ENCODE measurements around the gene CMAS. TPM values are rescaled to one million over a fixed set of nuclear protein-coding genes. Genes with fewer than 3 reads are reported as not detected.
"Not testable (repeated sequence)": the region's sequence is repeated elsewhere in the genome, so short reads cannot be mapped to it uniquely, and the experiment has no call there.

The CMAS gene
- total RNA-seq, 1 experiment from 2014 or later: 35.6 TPM

- H3K4me1 Mint-ChIP-seq (ENCODE audit: low read depth, unreplicated experiment): no peaks in the 10 kb centered on the region
- intact Hi-C loops (cut with micrococcal nuclease; ENCODE audit: unreplicated experiment): loop anchor here (1.0 kb wide), 1 partner anchor 360 kb away; no protein-coding TSS in a partner anchor
- H3K27ac Mint-ChIP-seq (ENCODE audit: unreplicated experiment): no peak overlapping the region
- BruUV-seq (replicated peaks): no TSS peak
- peak; percentile 17 for DNase-seq
- H3K4me3 Mint-ChIP-seq (ENCODE audit: low read depth, unreplicated experiment): no peak overlapping the region
- no peaks in the 10 kb centered on the region for H3K9me3 Mint-ChIP-seq (ENCODE audit: low read depth, unreplicated experiment)
- CTCF ChIA-PET: interaction anchor here (0.6 to 1.2 kb wide), 5 partner anchors 360 to 1357 kb away, joined by 5 to 10 read pairs (median 7); no protein-coding TSS in a partner anchor
- no peak for TF ChIP-seq CTCF (IDR thresholded peaks at IDR 0.05; ENCODE audit: unreplicated experiment)
- no peaks in the 10 kb centered on the region for H3K27me3 Mint-ChIP-seq (ENCODE audit: unreplicated experiment)
- no peaks in the 10 kb centered on the region for H3K36me3 Mint-ChIP-seq (ENCODE audit: insufficient read depth, unreplicated experiment)
Observed at GRCh38 chr12:22083167-22083566, 37.1 kb downstream of the CMAS start.

- TF ChIP-seq CTCF (IDR thresholded peaks at IDR 0.05; ENCODE audit: unreplicated experiment): no peak
- DNase-seq: no peak
- no peaks in the 10 kb centered on the region for H3K36me3 Mint-ChIP-seq (ENCODE audit: insufficient read depth, unreplicated experiment)
- no peaks in the 10 kb centered on the region for H3K4me1 Mint-ChIP-seq (ENCODE audit: low read depth, unreplicated experiment)
- H3K27me3 Mint-ChIP-seq (ENCODE audit: unreplicated experiment): no peaks in the 10 kb centered on the region
- BruUV-seq (replicated peaks): no TSS peak
- no peaks in the 10 kb centered on the region for H3K9me3 Mint-ChIP-seq (ENCODE audit: low read depth, unreplicated experiment)
- H3K27ac Mint-ChIP-seq (ENCODE audit: unreplicated experiment): no peak overlapping the region
- CTCF ChIA-PET: no interaction called here
- no peak overlapping the region for H3K4me3 Mint-ChIP-seq (ENCODE audit: low read depth, unreplicated experiment)
- intact Hi-C loops (cut with micrococcal nuclease; ENCODE audit: unreplicated experiment): no loop called here
Observed at GRCh38 chr12:22084852-22085251, 38.8 kb downstream of the CMAS start.

- Mint-ChIP-seq H3K4me3 (ENCODE audit: low read depth, unreplicated experiment) (no peak overlapping the region), H3K9me3 (ENCODE audit: low read depth, unreplicated experiment) (no peaks in the 10 kb centered on the region), H3K27ac (ENCODE audit: unreplicated experiment) (no peak overlapping the region), H3K36me3 (ENCODE audit: insufficient read depth, unreplicated experiment) (no peaks in the 10 kb centered on the region), H3K27me3 (ENCODE audit: unreplicated experiment) (no peaks in the 10 kb centered on the region), H3K4me1 (ENCODE audit: low read depth, unreplicated experiment) (no peaks in the 10 kb centered on the region)
- BruUV-seq (replicated peaks): no TSS peak
- CTCF ChIA-PET: no interaction called here
- intact Hi-C loops (cut with micrococcal nuclease; ENCODE audit: unreplicated experiment): no loop called here
- TF ChIP-seq CTCF (IDR thresholded peaks at IDR 0.05; ENCODE audit: unreplicated experiment): no peak
- DNase-seq: no peak
Observed at GRCh38 chr12:22088886-22089285, 42.9 kb downstream of the CMAS start.

GRCh38 chr12:22089486-22089885 is 43.5 kb downstream of the CMAS start:
- no peak overlapping the region for H3K27ac Mint-ChIP-seq (ENCODE audit: unreplicated experiment)
- no peak for TF ChIP-seq CTCF (IDR thresholded peaks at IDR 0.05; ENCODE audit: unreplicated experiment)
- H3K27me3 Mint-ChIP-seq (ENCODE audit: unreplicated experiment): no peaks in the 10 kb centered on the region
- intact Hi-C loops (cut with micrococcal nuclease; ENCODE audit: unreplicated experiment): no loop called here
- no peak overlapping the region for H3K4me3 Mint-ChIP-seq (ENCODE audit: low read depth, unreplicated experiment)
- no peaks in the 10 kb centered on the region for H3K4me1 Mint-ChIP-seq (ENCODE audit: low read depth, unreplicated experiment)
- no peak for DNase-seq
- BruUV-seq (replicated peaks): no TSS peak
- CTCF ChIA-PET: no interaction called here
- H3K36me3 Mint-ChIP-seq (ENCODE audit: insufficient read depth, unreplicated experiment): no peaks in the 10 kb centered on the region
- no peaks in the 10 kb centered on the region for H3K9me3 Mint-ChIP-seq (ENCODE audit: low read depth, unreplicated experiment)

- H3K36me3 Mint-ChIP-seq (ENCODE audit: insufficient read depth, unreplicated experiment); BruUV-seq (replicated peaks); intact Hi-C loops (cut with micrococcal nuclease; ENCODE audit: unreplicated experiment); DNase-seq; H3K9me3 Mint-ChIP-seq (ENCODE audit: low read depth, unreplicated experiment); H3K27ac Mint-ChIP-seq (ENCODE audit: unreplicated experiment); H3K4me1 Mint-ChIP-seq (ENCODE audit: low read depth, unreplicated experiment); CTCF ChIA-PET; H3K4me3 Mint-ChIP-seq (ENCODE audit: low read depth, unreplicated experiment): not testable (repeated sequence)
- peaks cover 25% of the 10 kb centered on the region for H3K27me3 Mint-ChIP-seq (ENCODE audit: unreplicated experiment)
Observed at GRCh38 chr12:22099062-22099461, 53.0 kb downstream of the CMAS start.
